Activated naive CD8-positive, alpha-beta T cell treated with anti-CD3 and anti-CD28 coated beads, Interleukin-2, amount 50 U/mL, for 24 hours (primary cell): ENCODE results near the gene DCBLD1.

Experiments used
- ATAC-seq: fragments of 150-1000 bp; cut with Tn5 transposase; one replicate; pipeline ENCODE4 v1.10.0; 2021
- DNase-seq: peaks from one replicate; pipeline ENCODE4 v3.0.0; 2021
- H3K27ac Mint-ChIP-seq: one replicate; pipeline ENCODE4 v1.8.0; 2021; ENCODE audit warnings: mild to moderate bottlenecking, mixed read lengths
- H3K27me3 Mint-ChIP-seq: one replicate; pipeline ENCODE4 v1.8.0; 2021; ENCODE audit warnings: mixed read lengths
- H3K36me3 Mint-ChIP-seq: one replicate; pipeline ENCODE4 v1.8.0; 2021; ENCODE audit warnings: low read depth, mixed read lengths
- H3K4me1 Mint-ChIP-seq: one replicate; pipeline ENCODE4 v1.8.0; 2021; ENCODE audit warnings: mixed read lengths
- H3K4me3 Mint-ChIP-seq: one replicate; pipeline ENCODE4 v1.8.0; 2021; ENCODE audit warnings: mild to moderate bottlenecking, moderate library complexity, mixed read lengths
- H3K9me3 Mint-ChIP-seq: one replicate; pipeline ENCODE4 v1.8.0; 2021; ENCODE audit warnings: mixed read lengths

The DCBLD1 gene

DNA sequence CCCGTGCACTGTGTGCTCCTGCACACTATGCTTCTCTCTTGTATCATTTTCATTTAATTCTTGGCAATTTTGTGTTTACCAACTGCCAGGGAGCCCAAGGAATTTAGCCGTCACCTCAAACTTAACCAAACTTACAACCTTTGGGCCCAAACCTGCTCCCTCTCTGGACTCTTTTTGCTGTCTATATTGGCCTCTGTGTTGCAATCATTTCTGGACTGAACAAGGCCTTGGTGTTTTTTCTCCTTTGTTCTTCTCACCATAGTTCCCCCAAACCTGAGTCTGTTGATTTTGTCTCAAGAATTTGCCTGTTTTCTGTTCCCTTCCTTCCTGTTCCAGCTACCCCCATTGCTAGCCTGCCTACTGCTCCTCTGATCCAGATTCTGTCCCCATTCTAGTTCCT lies 19.2 kb downstream of the DCBLD1 start:
- Mint-ChIP-seq H3K9me3 (no peaks in the 10 kb centered on the region), H3K4me1 (peaks cover 6% of the 10 kb centered on the region), H3K4me3 (no peak overlapping the region), H3K27me3 (no peaks in the 10 kb centered on the region), H3K27ac (no peak overlapping the region), H3K36me3 (no peaks in the 10 kb centered on the region)
- no peak for DNase-seq
- ATAC-seq: no peak

DNA sequence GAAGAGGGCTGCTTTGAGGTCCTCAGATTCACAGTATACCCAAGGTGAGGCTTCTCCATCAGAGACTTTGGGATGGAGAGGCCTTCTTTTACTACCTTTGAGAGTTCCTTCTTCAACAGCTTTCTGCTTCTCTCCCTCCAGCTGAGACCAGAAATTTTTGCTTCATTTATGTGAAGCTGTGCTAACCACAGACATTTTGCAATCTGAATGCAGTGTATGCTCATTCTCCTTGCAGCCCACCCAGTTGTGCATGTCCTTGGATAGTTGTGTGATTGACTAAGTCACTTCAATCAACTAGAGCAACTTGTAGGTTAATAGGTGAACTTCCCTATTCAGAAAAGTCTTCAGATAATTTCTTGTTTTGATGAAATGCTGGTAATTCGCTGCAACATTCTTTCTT lies 20.1 kb downstream of the DCBLD1 start:
- Mint-ChIP-seq H3K4me3 (no peak overlapping the region), H3K27me3 (peaks cover 1% of the 10 kb centered on the region), H3K9me3 (no peaks in the 10 kb centered on the region), H3K27ac (no peak overlapping the region), H3K36me3 (no peaks in the 10 kb centered on the region), H3K4me1 (peaks cover 6% of the 10 kb centered on the region)
- ATAC-seq (no peak), DNase-seq (no peak)

GRCh38 chr6:117503211-117503610 lies 20.7 kb downstream of the DCBLD1 start:
- ATAC-seq: no peak

DNA sequence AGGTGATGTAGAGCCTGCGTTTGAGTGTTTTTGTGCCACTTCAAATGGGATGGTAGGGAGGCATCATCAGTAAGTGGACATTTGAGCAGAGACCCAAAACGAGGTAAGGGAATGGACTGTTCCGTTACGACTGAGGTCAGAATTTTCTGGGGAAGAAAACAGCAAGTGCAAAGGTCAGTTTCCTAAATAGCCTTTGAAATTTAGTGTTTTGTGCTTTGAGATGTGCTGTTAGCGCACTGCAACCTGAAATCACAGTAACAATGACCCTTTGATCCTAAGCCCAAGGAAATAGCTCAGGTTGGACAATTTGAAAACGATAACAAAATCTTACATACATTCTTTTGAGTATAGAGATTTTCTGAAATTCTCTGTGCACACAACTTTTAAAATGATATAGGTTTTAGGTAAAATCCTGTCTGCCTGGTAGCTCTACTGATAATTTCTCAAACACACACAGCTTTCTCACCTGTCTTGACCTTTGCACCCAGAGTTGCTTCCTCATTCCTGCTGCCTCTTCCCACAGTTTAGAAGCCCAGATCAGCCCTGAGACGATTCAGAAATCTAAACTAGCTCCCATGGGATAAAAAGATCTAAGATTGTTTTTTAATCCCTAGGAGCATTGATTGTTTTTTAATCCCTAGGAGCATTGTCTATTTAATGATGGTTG lies 22.1 kb downstream of the DCBLD1 start:
- ATAC-seq (no peak), DNase-seq (no peak)
- Mint-ChIP-seq H3K27me3 (peaks cover 2% of the 10 kb centered on the region), H3K4me1 (no peaks in the 10 kb centered on the region), H3K4me3 (no peak overlapping the region), H3K36me3 (no peaks in the 10 kb centered on the region), H3K27ac (no peak overlapping the region), H3K9me3 (no peaks in the 10 kb centered on the region)

More at GRCh38 chr6:117503211-117503610, 20.7 kb downstream of the DCBLD1 start:
- no peak for DNase-seq
- H3K27me3 Mint-ChIP-seq: peaks cover 2% of the 10 kb centered on the region
- H3K36me3 Mint-ChIP-seq: no peaks in the 10 kb centered on the region
- H3K4me3 Mint-ChIP-seq: no peak overlapping the region
- peaks cover 2% of the 10 kb centered on the region for H3K4me1 Mint-ChIP-seq
- H3K27ac Mint-ChIP-seq: no peak overlapping the region
- H3K9me3 Mint-ChIP-seq: no peaks in the 10 kb centered on the region

DNA sequence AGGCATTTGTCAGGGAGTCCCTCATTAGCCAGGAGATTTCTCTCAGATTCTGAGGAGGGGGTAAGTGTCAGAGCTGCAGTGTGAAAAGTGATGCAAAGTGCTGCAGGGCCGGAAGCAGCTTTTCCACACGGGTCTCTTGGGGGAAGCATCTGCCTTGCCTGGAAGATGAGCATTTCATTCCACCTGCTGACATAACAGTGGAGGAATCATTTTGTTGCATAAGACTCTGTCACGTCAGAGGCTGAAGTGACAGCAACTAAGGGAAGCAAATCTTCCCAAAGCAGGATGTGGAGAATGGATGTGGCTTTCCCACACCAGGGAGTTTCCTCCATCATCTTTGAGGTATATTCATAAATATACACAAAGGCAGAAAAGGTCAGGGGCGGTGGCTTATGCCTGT lies 22.8 kb downstream of the DCBLD1 start:
- Mint-ChIP-seq H3K27ac (no peak overlapping the region), H3K36me3 (no peaks in the 10 kb centered on the region), H3K27me3 (peaks cover 2% of the 10 kb centered on the region), H3K4me1 (no peaks in the 10 kb centered on the region), H3K9me3 (no peaks in the 10 kb centered on the region), H3K4me3 (no peak overlapping the region)
- DNase-seq: no peak
- no peak for ATAC-seq

GRCh38 chr6:117506180-117506835 lies 23.8 kb downstream of the DCBLD1 start:
- Mint-ChIP-seq H3K27ac (no peak overlapping the region), H3K27me3 (peaks cover 2% of the 10 kb centered on the region), H3K36me3 (no peaks in the 10 kb centered on the region), H3K9me3 (no peaks in the 10 kb centered on the region), H3K4me3 (no peak overlapping the region), H3K4me1 (no peaks in the 10 kb centered on the region)
- DNase-seq: no peak
- no peak for ATAC-seq

DNA sequence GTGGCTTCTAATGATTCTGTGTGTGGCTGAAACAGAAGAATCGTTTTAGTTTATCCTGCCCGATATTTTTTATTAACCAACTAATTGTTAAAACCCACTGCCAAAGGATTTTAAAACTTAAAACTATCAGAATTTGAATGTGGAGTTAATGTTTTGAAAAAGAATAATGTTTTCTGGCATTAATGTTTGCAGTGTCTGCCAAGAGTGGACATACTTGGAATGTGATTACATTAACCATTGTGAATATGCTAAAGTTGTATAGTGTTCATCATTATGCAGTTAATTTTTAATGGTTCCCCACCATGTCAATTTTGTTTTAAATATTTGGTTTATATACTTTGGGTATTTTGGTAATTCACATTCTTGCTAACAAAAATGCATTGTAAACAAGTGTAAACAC lies 24.4 kb downstream of the DCBLD1 start:
- no peak overlapping the region for H3K4me3 Mint-ChIP-seq
- H3K4me1 Mint-ChIP-seq: no peaks in the 10 kb centered on the region
- H3K36me3 Mint-ChIP-seq: no peaks in the 10 kb centered on the region
- ATAC-seq: no peak
- no peaks in the 10 kb centered on the region for H3K9me3 Mint-ChIP-seq
- H3K27ac Mint-ChIP-seq: no peak overlapping the region
- peaks cover 2% of the 10 kb centered on the region for H3K27me3 Mint-ChIP-seq
- no peak for DNase-seq

GRCh38 chr6:117508450-117508971 lies 26.0 kb downstream of the DCBLD1 start:
- DNase-seq: no peak
- no peak overlapping the region for H3K27ac Mint-ChIP-seq
- H3K9me3 Mint-ChIP-seq: no peaks in the 10 kb centered on the region
- H3K4me1 Mint-ChIP-seq: no peaks in the 10 kb centered on the region
- no peak for ATAC-seq
- H3K27me3 Mint-ChIP-seq: peaks cover 2% of the 10 kb centered on the region
- H3K4me3 Mint-ChIP-seq: no peak overlapping the region
- H3K36me3 Mint-ChIP-seq: no peaks in the 10 kb centered on the region

GRCh38 chr6:117509021-117509420 lies 26.5 kb downstream of the DCBLD1 start:
- H3K36me3 Mint-ChIP-seq: no peaks in the 10 kb centered on the region
- H3K9me3 Mint-ChIP-seq: no peaks in the 10 kb centered on the region
- H3K27ac Mint-ChIP-seq: no peak overlapping the region
- peaks cover 2% of the 10 kb centered on the region for H3K27me3 Mint-ChIP-seq
- ATAC-seq (no peak), DNase-seq (no peak)
- H3K4me3 Mint-ChIP-seq: no peak overlapping the region
- no peaks in the 10 kb centered on the region for H3K4me1 Mint-ChIP-seq

DNA sequence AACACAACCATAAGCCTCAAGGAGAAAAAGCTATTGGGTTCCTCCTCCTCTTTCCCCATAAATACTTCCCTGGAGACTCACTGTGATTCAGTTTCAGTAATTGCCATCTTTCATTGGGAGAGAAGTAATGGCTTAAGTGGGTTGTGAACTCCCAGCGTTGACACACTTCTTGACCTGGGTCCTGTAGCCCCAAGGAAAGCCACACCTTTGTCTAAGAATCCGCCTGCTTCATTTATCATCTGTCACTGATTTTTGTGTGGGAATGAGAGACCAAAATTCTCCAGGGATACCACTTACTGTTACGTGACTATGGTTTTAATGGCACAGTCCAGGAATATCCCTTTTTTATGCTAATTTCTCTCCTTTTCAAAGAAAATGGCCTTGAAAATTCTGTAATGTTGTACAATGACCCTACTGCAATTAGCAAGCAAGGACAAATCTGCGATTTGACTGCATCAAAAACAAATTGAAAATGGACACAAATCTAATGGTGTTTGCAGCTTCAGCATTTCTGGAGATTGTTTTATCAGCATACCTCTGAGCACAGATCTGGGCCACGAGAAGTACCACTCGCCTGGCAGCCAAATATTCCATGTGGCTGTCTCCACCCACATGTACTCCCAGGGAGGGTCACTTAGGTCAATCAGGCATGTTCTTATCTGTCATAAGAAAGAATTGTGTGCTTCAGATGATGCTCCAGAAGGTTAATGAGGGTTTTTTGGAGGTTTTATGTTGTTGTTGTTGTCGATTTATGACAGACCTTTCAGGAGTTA lies 29.8 kb downstream of the DCBLD1 start:
- no peak overlapping the region for H3K4me3 Mint-ChIP-seq
- no peaks in the 10 kb centered on the region for H3K9me3 Mint-ChIP-seq

GRCh38 chr6:117512987-117513573 lies 30.6 kb downstream of the DCBLD1 start:
- H3K4me3 Mint-ChIP-seq: no peak overlapping the region
- H3K9me3 Mint-ChIP-seq: no peaks in the 10 kb centered on the region
- DNase-seq (no peak), ATAC-seq (no peak)
- no peaks in the 10 kb centered on the region for H3K4me1 Mint-ChIP-seq
- H3K27me3 Mint-ChIP-seq: peaks cover 1% of the 10 kb centered on the region
- H3K36me3 Mint-ChIP-seq: no peaks in the 10 kb centered on the region
- H3K27ac Mint-ChIP-seq: no peak overlapping the region

More for the DNA sequence above, 29.8 kb downstream of the DCBLD1 start:
- H3K27me3 Mint-ChIP-seq: peaks cover 3% of the 10 kb centered on the region
- no peak overlapping the region for H3K27ac Mint-ChIP-seq
- H3K4me1 Mint-ChIP-seq: no peaks in the 10 kb centered on the region
- DNase-seq: no peak
- no peaks in the 10 kb centered on the region for H3K36me3 Mint-ChIP-seq
- no peak for ATAC-seq

DNA sequence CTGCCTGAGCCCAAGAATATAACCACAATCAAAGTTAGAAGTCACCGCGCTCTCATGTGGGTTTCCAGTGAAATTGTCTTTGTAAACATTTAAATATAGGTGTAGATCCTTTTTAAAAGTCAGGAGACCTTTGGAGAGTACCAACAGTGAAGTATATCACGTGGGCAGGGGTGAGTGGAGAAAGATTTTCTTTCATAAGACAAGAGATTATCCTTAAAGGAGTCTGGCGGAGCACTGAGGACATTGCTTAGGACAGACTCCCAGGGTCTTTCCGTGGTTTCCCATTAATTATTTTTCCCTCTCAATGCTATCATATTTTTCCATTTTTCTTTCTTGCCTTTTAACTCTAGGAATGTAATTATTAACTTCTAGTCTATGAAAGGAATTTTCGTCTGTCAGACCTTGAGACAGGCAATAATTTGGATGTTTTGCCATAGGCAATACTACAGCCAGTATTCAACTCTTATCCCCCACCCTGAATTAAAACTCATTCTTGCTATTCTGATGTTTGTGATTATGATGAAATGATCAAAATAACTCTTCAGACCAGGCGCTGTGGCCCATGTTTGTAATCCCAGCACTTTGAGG lies 31.4 kb downstream of the DCBLD1 start:
- peaks cover 1% of the 10 kb centered on the region for H3K27me3 Mint-ChIP-seq
- DNase-seq (no peak), ATAC-seq (no peak)
- H3K27ac Mint-ChIP-seq: no peak overlapping the region
- H3K4me1 Mint-ChIP-seq: no peaks in the 10 kb centered on the region
- no peak overlapping the region for H3K4me3 Mint-ChIP-seq
- H3K9me3 Mint-ChIP-seq: no peaks in the 10 kb centered on the region
- H3K36me3 Mint-ChIP-seq: no peaks in the 10 kb centered on the region

GRCh38 chr6:117514655-117515054 lies 32.2 kb downstream of the DCBLD1 start:
- H3K9me3 Mint-ChIP-seq: no peaks in the 10 kb centered on the region
- H3K27ac Mint-ChIP-seq: no peak overlapping the region
- peaks cover 1% of the 10 kb centered on the region for H3K27me3 Mint-ChIP-seq
- DNase-seq (no peak), ATAC-seq (no peak)
- no peaks in the 10 kb centered on the region for H3K36me3 Mint-ChIP-seq
- no peak overlapping the region for H3K4me3 Mint-ChIP-seq
- H3K4me1 Mint-ChIP-seq: no peaks in the 10 kb centered on the region

GRCh38 chr6:117515326-117515725 lies 32.9 kb downstream of the DCBLD1 start:
- DNase-seq (no peak), ATAC-seq (no peak)
- H3K4me1 Mint-ChIP-seq: no peaks in the 10 kb centered on the region
- H3K9me3 Mint-ChIP-seq: no peaks in the 10 kb centered on the region
- peaks cover 1% of the 10 kb centered on the region for H3K27me3 Mint-ChIP-seq
- H3K4me3 Mint-ChIP-seq: no peak overlapping the region
- H3K36me3 Mint-ChIP-seq: no peaks in the 10 kb centered on the region
- no peak overlapping the region for H3K27ac Mint-ChIP-seq
